Activated CD8-positive, alpha-beta memory T cell treated with anti-CD3 and anti-CD28 coated beads, Interleukin-2, amount 10 ng/mL, durations not matched to agents 7 days and 5 days (primary cell): ENCODE results near the gene FUT2. TPM values are rescaled to one million over a fixed set of nuclear protein-coding genes. Genes with fewer than 3 reads are reported as not detected.
"Not testable (repeated sequence)": the region's sequence is repeated elsewhere in the genome, so short reads cannot be mapped to it uniquely, and the experiment has no call there.

Experiments
- ATAC-seq: fragments of 150-1000 bp; cut with Tn5 transposase; one replicate; pipeline ENCODE4 v1.10.0; 2021; ENCODE audit warnings: moderate library complexity
- CTCF ChIA-PET: fragments of 350-600 bp; sonication (Branson Sonifier 250); formaldehyde crosslinking; loops from one replicate; lab custom pipeline; 2021; ENCODE audit warnings: antibody characterized with exemption; lab: Charles Lee
- DNase-seq: peaks from one replicate; pipeline ENCODE4 v3.0.0-alpha.2; 2020
- H3K27ac Mint-ChIP-seq: one replicate; pipeline ENCODE4 v1.8.0; 2021; ENCODE audit warnings: mild to moderate bottlenecking, mixed read lengths
- H3K27me3 Mint-ChIP-seq: one replicate; pipeline ENCODE4 v1.8.0; 2021; ENCODE audit warnings: mixed read lengths
- H3K36me3 Mint-ChIP-seq: one replicate; pipeline ENCODE4 v1.8.0; 2021; ENCODE audit warnings: mild to moderate bottlenecking, mixed read lengths
- H3K4me1 Mint-ChIP-seq: one replicate; pipeline ENCODE4 v1.8.0; 2021; ENCODE audit warnings: mixed read lengths
- H3K4me3 Mint-ChIP-seq: one replicate; pipeline ENCODE4 v1.8.0; 2021; ENCODE audit warnings: mild to moderate bottlenecking, moderate library complexity, mixed read lengths
- H3K9me3 Mint-ChIP-seq: one replicate; pipeline ENCODE4 v1.8.0; 2022; ENCODE audit warnings: low read depth, mixed read lengths
- total RNA-seq, 2 experiments: library from RNA; stranded (reverse); gene quantifications; one replicate each; pipeline ENCODE4 v1.2.3, GENCODE V29; 2021

FUT2 gene
- total RNA-seq, 2 experiments from 2014 or later: not detected

- Mint-ChIP-seq H3K9me3 (no peaks in the 10 kb centered on the region), H3K36me3 (peaks cover 8% of the 10 kb centered on the region), H3K27ac (no peak overlapping the region), H3K27me3 (no peaks in the 10 kb centered on the region), H3K4me1 (peaks cover 15% of the 10 kb centered on the region), H3K4me3 (peak overlapping the region; percentile 79)
- no peak for DNase-seq
- ATAC-seq: no peak
- CTCF ChIA-PET: interaction anchor here (1.2 kb wide), 1 partner anchor 41 kb away, joined by 3 read pairs; no protein-coding TSS in a partner anchor
Measured at GRCh38 chr19:48715681-48716171, 20.0 kb downstream of the FUT2 start.

GRCh38 chr19:48716562-48717291, 21.0 kb downstream of the FUT2 start:
- DNase-seq: no peak
- Mint-ChIP-seq H3K4me3 (no peak overlapping the region), H3K4me1 (peaks cover 16% of the 10 kb centered on the region), H3K27me3 (no peaks in the 10 kb centered on the region), H3K36me3 (peaks cover 2% of the 10 kb centered on the region), H3K27ac (no peak overlapping the region), H3K9me3 (no peaks in the 10 kb centered on the region)
- CTCF ChIA-PET: interaction anchor here (0.6 to 1.7 kb wide), 3 partner anchors 9 to 1233 kb away, joined by 3 to 5 read pairs (median 3); partner anchors contain the start of gene KPTN
- ATAC-seq: no peak

DNA sequence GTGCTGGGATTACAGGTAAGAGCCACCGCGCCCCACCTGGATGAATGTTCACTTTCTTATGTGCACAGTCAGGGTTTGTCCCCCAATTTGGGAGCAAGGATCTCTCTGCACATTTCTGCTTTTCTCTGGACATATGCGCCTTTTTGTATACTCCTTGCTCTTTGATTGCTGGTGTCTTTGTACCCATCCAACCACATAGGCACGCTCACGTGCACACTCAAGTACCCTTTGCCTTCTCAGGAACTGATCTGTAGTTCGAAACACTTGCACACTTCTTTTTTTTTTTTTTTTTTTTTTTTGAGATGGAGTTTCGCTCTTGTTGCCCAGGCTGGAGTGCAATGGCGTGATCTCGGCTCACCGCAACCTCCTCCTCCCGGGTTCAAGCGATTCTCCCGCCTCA, 22.3 kb downstream of the FUT2 start:
- DNase-seq, H3K27ac Mint-ChIP-seq, CTCF ChIA-PET, ATAC-seq, H3K4me3 Mint-ChIP-seq, H3K36me3 Mint-ChIP-seq, H3K9me3 Mint-ChIP-seq, H3K27me3 Mint-ChIP-seq: not testable (repeated sequence)
- H3K4me1 Mint-ChIP-seq: peaks cover 18% of the 10 kb centered on the region

DNA sequence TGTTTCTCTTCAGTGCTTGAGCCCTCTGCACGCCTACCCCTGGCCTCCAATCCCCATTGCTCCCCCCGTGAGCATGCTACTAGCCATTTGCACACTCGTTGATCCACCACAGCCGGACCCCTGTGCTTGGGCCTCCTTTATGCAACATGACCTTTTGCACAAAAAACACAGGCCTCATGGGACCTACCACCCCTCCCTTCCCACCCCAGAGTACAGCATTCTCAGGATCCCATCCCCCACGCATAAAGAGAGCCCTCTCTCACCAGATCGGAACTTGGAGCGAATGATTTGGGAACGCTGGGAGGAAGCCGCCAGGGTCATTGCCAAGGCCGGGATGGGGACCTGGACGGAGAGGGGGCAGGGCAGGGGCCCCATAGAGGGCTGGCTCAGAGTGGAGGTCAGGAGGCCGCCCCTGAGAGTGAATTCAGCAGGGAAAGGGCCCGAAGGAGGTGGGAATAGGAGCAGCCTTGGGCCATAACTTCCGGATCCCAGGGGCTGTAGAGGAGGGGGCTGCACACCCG, 23.0 kb downstream of the FUT2 start:
- H3K9me3 Mint-ChIP-seq: no peaks in the 10 kb centered on the region
- no peak for ATAC-seq
- H3K4me1 Mint-ChIP-seq: peaks cover 16% of the 10 kb centered on the region
- H3K36me3 Mint-ChIP-seq: no peaks in the 10 kb centered on the region
- H3K27ac Mint-ChIP-seq: no peak overlapping the region
- H3K4me3 Mint-ChIP-seq: no peak overlapping the region
- CTCF ChIA-PET: no interaction called here
- no peak for DNase-seq
- no peaks in the 10 kb centered on the region for H3K27me3 Mint-ChIP-seq

DNA sequence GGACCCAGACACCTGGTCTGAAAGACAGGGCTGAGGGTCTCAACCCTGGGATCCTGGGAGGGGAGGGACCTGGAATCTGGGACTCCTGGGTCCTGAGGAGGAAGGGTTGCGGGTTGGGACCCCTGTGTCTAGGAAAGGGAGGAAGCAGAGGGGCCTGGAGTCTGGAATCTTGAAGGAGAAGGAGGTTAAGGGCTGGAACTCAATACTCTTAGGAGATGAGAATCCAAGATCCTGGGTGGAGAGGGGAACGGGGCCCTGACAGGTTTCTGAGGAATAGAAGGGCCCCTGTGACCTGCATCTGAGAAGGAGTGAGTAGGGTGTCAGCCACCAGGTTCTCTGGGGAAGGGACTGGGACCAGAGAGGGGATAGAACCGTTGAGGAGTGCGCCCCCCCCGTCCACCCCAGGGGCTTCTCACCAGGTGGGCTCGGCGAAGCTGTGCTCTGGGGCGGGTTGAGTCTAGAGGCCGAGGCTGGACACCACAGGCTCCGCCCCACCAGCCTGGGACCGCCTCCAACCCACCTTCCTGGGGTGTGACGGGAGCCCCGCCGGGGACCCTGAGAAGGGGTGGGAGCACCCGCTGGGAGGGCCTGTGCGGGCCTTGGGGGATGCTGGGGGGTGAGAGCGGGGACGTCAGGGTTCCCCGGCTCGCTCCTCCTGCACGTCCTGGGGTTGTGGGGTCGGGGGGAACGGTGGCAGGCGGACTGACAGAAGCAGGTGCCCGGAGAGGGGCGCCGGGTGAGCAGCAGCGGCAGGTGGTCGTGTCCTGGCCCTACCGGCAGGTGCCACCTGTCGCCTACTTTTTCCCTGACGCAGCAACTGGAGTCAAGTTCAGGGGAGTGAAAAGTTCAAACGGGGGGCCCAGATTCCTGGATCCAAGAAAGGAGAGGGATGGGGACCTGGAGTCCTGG, 23.7 kb downstream of the FUT2 start, which contains the start of gene MAMSTR:
Gene MAMSTR (minus strand): TSS at position 463 of the 909 bp plus-strand sequence. CDS start 694 bp downstream, outside the sequence.
- Mint-ChIP-seq H3K4me3 (peak within 1 kb of the TSS; percentile 95), H3K9me3 (no peaks in the 10 kb centered on the region), H3K27me3 (no peaks in the 10 kb centered on the region), H3K36me3 (no peaks in the 10 kb centered on the region), H3K27ac (peak within 1 kb of the TSS; percentile 98), H3K4me1 (peaks cover 14% of the 10 kb centered on the region)
- ATAC-seq (no peak), DNase-seq (no peak)
- CTCF ChIA-PET: no interaction called here

DNA sequence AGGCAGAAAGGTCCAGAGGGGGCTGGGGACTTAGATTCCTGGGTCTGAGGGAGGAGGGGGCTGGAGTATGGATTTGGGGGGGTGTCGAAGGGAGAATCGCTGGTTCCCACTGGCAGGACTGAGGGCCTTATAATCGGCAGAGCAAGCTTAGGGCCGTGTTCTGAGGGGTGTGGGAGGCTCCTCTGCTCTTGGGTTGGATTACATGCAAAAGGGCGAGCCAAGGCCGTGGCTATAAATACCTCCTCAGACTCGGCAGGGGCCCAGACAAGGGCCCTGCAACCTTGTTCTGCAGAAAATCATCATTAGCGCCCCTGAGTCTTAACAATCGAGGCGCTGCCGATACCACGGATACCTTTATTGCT, 24.5 kb downstream of the FUT2 start:
- H3K27ac Mint-ChIP-seq: peak overlapping the region; percentile 98
- H3K4me3 Mint-ChIP-seq: peak overlapping the region; percentile 95
- peaks cover 16% of the 10 kb centered on the region for H3K4me1 Mint-ChIP-seq
- ATAC-seq: peak; percentile 25
- H3K9me3 Mint-ChIP-seq: peaks cover 3% of the 10 kb centered on the region
- no peak for DNase-seq
- peaks cover 5% of the 10 kb centered on the region for H3K36me3 Mint-ChIP-seq
- CTCF ChIA-PET: interaction anchor here (0.7 to 1.9 kb wide), 3 partner anchors 19 to 122 kb away, joined by 3 to 8 read pairs (median 4); partner anchors contain the start of gene CA11
- H3K27me3 Mint-ChIP-seq: no peaks in the 10 kb centered on the region

DNA sequence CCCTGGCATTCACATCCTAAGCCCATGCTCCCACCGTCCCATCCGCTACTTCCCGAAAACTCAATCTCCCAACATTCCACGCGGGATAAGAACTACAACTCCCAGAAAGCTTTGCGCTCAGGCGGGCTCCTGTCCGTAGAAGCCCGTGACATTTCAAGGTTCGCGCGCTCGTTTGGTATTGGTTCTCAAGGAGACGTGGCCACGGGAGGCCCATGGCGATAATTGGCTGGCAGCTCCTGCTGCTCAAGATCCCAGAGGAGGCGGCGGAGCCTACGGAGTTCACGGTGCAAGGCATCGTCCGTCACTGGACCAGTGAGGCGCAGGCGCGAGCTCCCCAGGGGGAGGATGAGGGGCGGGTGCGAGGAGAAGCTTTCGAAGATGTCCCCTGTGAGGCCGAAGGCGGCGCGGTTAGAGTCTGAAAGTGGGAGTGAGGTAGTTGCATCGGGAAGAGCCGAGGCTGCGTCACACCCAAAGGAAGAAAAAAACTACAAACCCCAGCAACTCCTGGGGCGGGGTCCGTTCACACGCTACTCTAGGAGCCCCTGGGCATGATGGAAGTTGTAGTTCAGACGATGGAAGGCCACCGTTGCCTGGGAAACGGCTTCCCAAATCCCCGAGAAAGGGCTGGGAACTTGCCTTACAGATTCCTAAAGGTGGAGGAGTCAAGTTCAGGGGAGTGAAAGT, 25.0 kb downstream of the FUT2 start:
- peaks cover 19% of the 10 kb centered on the region for H3K4me1 Mint-ChIP-seq
- ATAC-seq: peak; percentile 97
- H3K4me3 Mint-ChIP-seq: peak overlapping the region; percentile 95
- H3K27ac Mint-ChIP-seq: peak overlapping the region; percentile 98
- H3K9me3 Mint-ChIP-seq: peaks cover 7% of the 10 kb centered on the region
- H3K27me3 Mint-ChIP-seq: no peaks in the 10 kb centered on the region
- CTCF ChIA-PET: interaction anchor here (0.7 to 1.9 kb wide), 3 partner anchors 18 to 122 kb away, joined by 3 to 8 read pairs (median 4); partner anchors contain the start of gene CA11
- H3K36me3 Mint-ChIP-seq: peaks cover 10% of the 10 kb centered on the region
- DNase-seq: peak; percentile 98

DNA sequence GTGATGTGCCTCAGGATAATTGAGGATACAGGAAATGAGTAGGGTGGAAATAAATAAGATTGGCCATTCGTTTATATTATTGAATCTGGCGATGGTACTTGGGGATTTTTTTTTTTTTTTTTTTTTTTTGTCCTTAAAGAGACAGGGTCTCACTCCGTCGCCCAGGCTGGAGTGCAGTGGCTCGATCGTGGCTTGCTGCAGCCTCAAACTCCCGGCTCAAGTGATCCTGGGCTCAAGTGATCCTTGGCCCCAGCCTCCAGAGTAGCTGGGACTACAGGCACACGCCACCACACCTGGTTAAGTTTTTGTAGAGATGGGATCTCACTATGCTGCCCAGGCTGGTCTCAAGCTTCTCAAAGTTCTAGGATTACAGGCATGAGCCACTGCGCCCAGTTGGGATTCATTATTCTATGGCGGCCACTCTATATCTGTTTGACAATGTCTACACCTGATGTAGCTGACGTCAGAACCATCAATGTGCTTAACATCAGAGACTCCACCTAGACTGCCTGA, 26.5 kb downstream of the FUT2 start:
- peaks cover 14% of the 10 kb centered on the region for H3K9me3 Mint-ChIP-seq
- CTCF ChIA-PET: interaction anchor here (0.7 to 1.9 kb wide), 3 partner anchors 17 to 127 kb away, joined by 3 to 8 read pairs (median 3); no protein-coding TSS in a partner anchor
- no peak overlapping the region for H3K27ac Mint-ChIP-seq

DNA sequence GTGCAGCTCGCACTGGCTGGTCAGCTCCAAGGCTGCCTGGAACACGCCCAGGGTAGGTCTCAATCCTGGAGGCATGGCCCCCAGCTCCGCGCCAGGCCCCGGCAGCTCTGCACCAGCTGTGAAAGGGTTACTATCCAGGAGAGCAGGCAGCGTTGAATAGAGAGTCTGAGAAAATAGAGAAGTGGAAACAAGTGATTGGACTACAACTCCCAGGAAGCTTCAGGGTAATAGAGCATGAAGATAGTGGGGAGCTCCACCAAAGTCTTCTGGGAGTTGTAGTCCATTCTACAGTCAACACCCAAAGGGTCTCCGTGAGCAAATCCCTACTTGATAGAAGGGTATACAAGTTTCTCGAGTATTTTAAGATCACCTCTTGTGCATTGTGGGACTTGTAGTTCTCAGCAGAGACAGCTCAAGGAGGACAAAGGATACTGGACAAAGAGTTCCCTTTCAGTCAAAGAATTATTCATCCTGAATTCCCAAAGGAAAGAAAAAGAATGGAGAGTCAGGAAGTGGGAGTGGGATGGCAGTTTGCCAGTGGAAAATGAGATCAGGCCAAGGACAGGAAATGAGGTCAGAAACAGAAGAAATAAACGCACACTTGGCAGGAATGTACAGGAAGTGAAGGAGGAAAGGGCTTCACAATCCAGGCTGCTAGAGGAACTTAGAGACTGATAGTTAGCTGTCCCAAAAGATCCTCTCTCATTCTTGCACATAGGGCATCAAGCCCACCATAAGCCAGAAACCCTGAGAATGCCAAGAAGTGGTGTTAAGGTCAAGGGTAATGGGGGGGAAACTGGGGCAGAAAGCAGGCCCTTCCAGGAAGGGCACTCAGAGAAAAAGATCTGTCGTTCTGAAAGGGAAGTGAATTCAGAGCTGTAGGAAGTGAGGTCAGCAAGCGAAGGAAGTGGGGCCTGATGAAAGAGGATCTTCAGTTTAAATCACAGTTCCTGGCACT, 29.3 kb downstream of the FUT2 start:
- no peak for DNase-seq
- Mint-ChIP-seq H3K27me3 (no peaks in the 10 kb centered on the region), H3K36me3 (peaks cover 23% of the 10 kb centered on the region), H3K4me3 (no peak overlapping the region), H3K9me3 (peaks cover 14% of the 10 kb centered on the region), H3K27ac (peak overlapping the region; percentile 73), H3K4me1 (peaks cover 26% of the 10 kb centered on the region)
- peak; percentile 17 for ATAC-seq
- CTCF ChIA-PET: interaction anchor here (1.1 to 4.8 kb wide), 7 partner anchors 8 to 269 kb away, joined by 3 to 42 read pairs (median 4); partner anchors contain the start of genes CA11, GYS1 and RUVBL2

More for the DNA sequence above, 26.5 kb downstream of the FUT2 start:
- H3K4me1 Mint-ChIP-seq: peaks cover 26% of the 10 kb centered on the region
- ATAC-seq (no peak), DNase-seq (no peak)
- peaks cover 16% of the 10 kb centered on the region for H3K36me3 Mint-ChIP-seq
- no peaks in the 10 kb centered on the region for H3K27me3 Mint-ChIP-seq
- H3K4me3 Mint-ChIP-seq: no peak overlapping the region

GRCh38 chr19:48726556-48726955, 30.8 kb downstream of the FUT2 start:
- Mint-ChIP-seq H3K27me3 (no peaks in the 10 kb centered on the region), H3K4me1 (peaks cover 20% of the 10 kb centered on the region), H3K4me3 (no peak overlapping the region), H3K36me3 (peaks cover 23% of the 10 kb centered on the region), H3K27ac (peak overlapping the region; percentile 88), H3K9me3 (peaks cover 14% of the 10 kb centered on the region)
- DNase-seq: peak; percentile 67
- CTCF ChIA-PET: interaction anchor here (1.6 to 4.8 kb wide), 2 partner anchors 10 to 12 kb away, joined by 5 to 42 read pairs; no protein-coding TSS in a partner anchor
- peak; percentile 76 for ATAC-seq

DNA sequence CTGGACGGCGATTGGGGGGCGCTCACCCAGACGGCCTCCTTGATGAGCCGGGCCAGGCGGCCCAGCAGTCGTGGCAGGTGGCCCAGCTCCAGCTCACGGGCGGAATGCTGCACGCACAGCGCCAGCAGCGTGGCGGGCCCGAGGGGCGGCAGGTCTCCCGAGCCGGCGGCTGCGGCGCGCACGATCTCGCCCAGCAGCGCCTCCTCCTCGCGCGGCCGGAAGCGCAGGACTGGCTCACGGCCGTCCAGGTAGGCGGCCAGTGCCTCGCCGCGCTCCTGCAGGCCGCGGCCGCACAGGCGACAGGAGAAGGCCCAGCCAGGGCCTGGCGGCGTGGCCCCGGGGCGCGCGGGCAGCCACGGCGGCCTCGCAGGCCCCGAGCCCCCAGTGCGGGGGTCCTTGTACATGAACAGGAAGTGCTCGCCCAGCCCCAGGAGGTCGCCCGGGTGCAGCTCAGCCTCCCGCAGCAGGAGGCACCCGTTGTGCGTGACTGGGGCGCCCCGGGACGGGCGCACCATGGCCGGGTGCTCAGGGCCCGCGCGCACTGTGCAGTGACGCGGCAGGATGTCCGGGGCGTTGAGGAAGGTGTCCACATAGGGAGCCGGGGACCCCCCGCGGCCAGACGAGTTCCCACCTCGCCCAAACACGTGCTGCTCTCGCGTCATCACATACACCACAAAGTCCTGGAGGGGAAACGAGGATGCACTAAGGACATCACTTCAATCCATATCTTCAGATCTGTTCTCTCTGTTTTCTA, 33.3 kb downstream of the FUT2 start:
- Mint-ChIP-seq H3K27ac (no peak overlapping the region), H3K27me3 (no peaks in the 10 kb centered on the region), H3K4me3 (no peak overlapping the region), H3K9me3 (peaks cover 14% of the 10 kb centered on the region), H3K36me3 (peaks cover 23% of the 10 kb centered on the region), H3K4me1 (peaks cover 19% of the 10 kb centered on the region)
- ATAC-seq: no peak
- no peak for DNase-seq
- CTCF ChIA-PET: interaction anchor here (0.6 to 1.3 kb wide), 2 partner anchors 96 to 114 kb away, joined by 3 to 4 read pairs; no protein-coding TSS in a partner anchor
